ENCODE measurements around the gene CYB561D1.

CYB561D1 gene

GRCh38 chr1:109482242-109482641 is 11.7 kb upstream of the CYB561D1 start:
- DNase-seq: no peak

GRCh38 chr1:109482791-109483671 is 10.9 kb upstream of the CYB561D1 start:
- peak; percentile 70 for DNase-seq

GRCh38 chr1:109483672-109484518 is 10.0 kb upstream of the CYB561D1 start, which contains the start of gene ATXN7L2:
Gene ATXN7L2 (plus strand): TSS chr1:109483905. CDS start chr1:109483954, 49 bp downstream.
- DNase-seq: peak; percentile 91

- peak; percentile 59 for DNase-seq
Observed at GRCh38 chr1:109484519-109484975, 9.3 kb upstream of the CYB561D1 start.

- DNase-seq: peak; percentile 82
Observed at GRCh38 chr1:109485001-109485400, 8.9 kb upstream of the CYB561D1 start.

GRCh38 chr1:109487261-109487660 is 6.6 kb upstream of the CYB561D1 start:
- no peak for DNase-seq

- no peak for DNase-seq
Observed at GRCh38 chr1:109488201-109488600, 5.7 kb upstream of the CYB561D1 start.

GRCh38 chr1:109488696-109489095 is 5.2 kb upstream of the CYB561D1 start:
- DNase-seq: no peak

- DNase-seq: peak; percentile 43
Observed at GRCh38 chr1:109490029-109490933, 3.6 kb upstream of the CYB561D1 start.

GRCh38 chr1:109490934-109491302 is 3.0 kb upstream of the CYB561D1 start:
- DNase-seq: no peak

GRCh38 chr1:109491372-109491771 is 2.5 kb upstream of the CYB561D1 start:
- no peak for DNase-seq

GRCh38 chr1:109492779-109493178 is 1.1 kb upstream of the CYB561D1 start:
- DNase-seq: no peak

GRCh38 chr1:109493227-109493626 is 667 bp upstream of the CYB561D1 start:
- peak; percentile 22 for DNase-seq

GRCh38 chr1:109495738-109496137 is 1.8 kb downstream of the CYB561D1 start:
- no peak for DNase-seq

GRCh38 chr1:109497449-109498160 is 3.7 kb downstream of the CYB561D1 start:
- DNase-seq: no peak

GRCh38 chr1:109498161-109498801 is 4.4 kb downstream of the CYB561D1 start:
- DNase-seq: peak; percentile 83

- no peak for DNase-seq
Observed at GRCh38 chr1:109499081-109499480, 5.2 kb downstream of the CYB561D1 start.

- DNase-seq: peak; percentile 34
Observed at GRCh38 chr1:109499661-109500536, 6.0 kb downstream of the CYB561D1 start.

- DNase-seq: no peak
Observed at GRCh38 chr1:109500941-109501381, 7.1 kb downstream of the CYB561D1 start.

Measured in NCI-H146 (cell line).